OCI-LY3 (cell line): ENCODE measurements around the gene SH3GL3.

Source experiments
- H2AFZ ChIP-seq: fragments of 200-600, 300-600 bp; shearing (Covaris generic); 2 replicates; pipeline ENCODE4 v1.6.0; 2014; ENCODE audit warnings: antibody characterized with exemption, low read depth, low read length
- H3K27ac ChIP-seq: fragments of 200-600, 300-600 bp; sonication (generic); 2 replicates; pipeline ENCODE4 v1.5.1; 2014; ENCODE audit warnings: mild to moderate bottlenecking, low read length, moderate library complexity, mixed read lengths
- H3K27me3 ChIP-seq: fragments of 200-600, 300-600 bp; sonication (generic); 2 replicates; pipeline ENCODE4 v1.6.1; 2014; ENCODE audit warnings: low read depth, low read length, mixed read lengths
- H3K36me3 ChIP-seq: fragments of 200-600, 300-600 bp; sonication (generic); replicated peaks from 2 replicates; pipeline ENCODE3; 2014; ENCODE audit warnings: low read depth, low read length, mixed read lengths
- H3K4me1 ChIP-seq: fragments of 300-600, 200-600 bp; sonication (generic); 2 replicates; pipeline ENCODE4 v1.6.1; 2014; ENCODE audit warnings: low read length, mixed read lengths
- H3K4me2 ChIP-seq: fragments of 200-600, 300-600 bp; sonication (generic); 2 replicates; pipeline ENCODE4 v1.6.1; 2014; ENCODE audit warnings: low read length, mixed read lengths
- H3K4me3 ChIP-seq: fragments of 300-600, 200-600 bp; sonication (generic); 2 replicates; pipeline ENCODE4 v1.5.1; 2014; ENCODE audit warnings: antibody characterized with exemption, mild to moderate bottlenecking, low read length, moderate library complexity
- H3K79me2 ChIP-seq: fragments of 300-600, 200-600 bp; shearing (Covaris generic); 2 replicates; pipeline ENCODE4 v1.6.1; 2014; ENCODE audit warnings: mild to moderate bottlenecking, low read length, mixed read lengths
- H3K9ac ChIP-seq: fragments of 300-600, 200-600 bp; shearing (Covaris generic); 2 replicates; pipeline ENCODE4 v1.6.0; 2014; ENCODE audit warnings: mild to moderate bottlenecking, low read length, moderate library complexity
- H3K9me3 ChIP-seq: fragments of 200-600, 300-600 bp; shearing (Covaris generic); 2 replicates; pipeline ENCODE4 v1.6.1; 2014; ENCODE audit warnings: low read length, mixed read lengths; ENCODE audit not compliant: insufficient read depth
- H4K20me1 ChIP-seq: fragments of 200-600, 300-600 bp; sonication (generic); 2 replicates; pipeline ENCODE4 v1.6.1; 2016; ENCODE audit warnings: low read length, mixed read lengths; ENCODE audit not compliant: insufficient read depth
- CTCF ChIP-seq: fragments of 200-600, 300-600 bp; sonication (generic); IDR thresholded peaks from 2 replicates; pipeline ENCODE4 v1.5.1; 2014; ENCODE audit warnings: antibody characterized with exemption, low read length, low read depth
- EZH2phosphoT487 ChIP-seq: fragments of 200-600 bp; shearing (Covaris generic); IDR thresholded peaks from 2 replicates; pipeline ENCODE4 v1.6.1; 2018; ENCODE audit warnings: antibody characterized with exemption, mixed run types, low read depth

The SH3GL3 gene

GRCh38 chr15:83430441-83430840, 16.7 kb upstream of the SH3GL3 start:
- Histone ChIP-seq H4K20me1 (0 out of 2 replicates have a peak, but pooled peaks cover 2% of the 10 kb centered on the region), H3K36me3 (no peaks in the 10 kb centered on the region), H3K9me3 (no peaks in the 10 kb centered on the region)

GRCh38 chr15:83431521-83431920, 15.6 kb upstream of the SH3GL3 start:
- no peaks in the 10 kb centered on the region for H3K79me2 ChIP-seq
- 0 out of 2 replicates have a peak overlapping the region, but pooled peaks have one; percentile 31 for H3K4me2 ChIP-seq
- no peaks in the 10 kb centered on the region for H3K36me3 ChIP-seq
- TF ChIP-seq EZH2phosphoT487: no peak
- H3K9me3 ChIP-seq: no peaks in the 10 kb centered on the region
- 0 out of 2 replicates have a peak, but pooled peaks cover 2% of the 10 kb centered on the region for H4K20me1 ChIP-seq
- H3K4me1 ChIP-seq: peaks cover 8% of the 10 kb centered on the region
- H3K4me3 ChIP-seq: no peak overlapping the region
- H3K27me3 ChIP-seq: peaks cover 39% of the 10 kb centered on the region
- no peak overlapping the region for H3K27ac ChIP-seq
- no peak overlapping the region for H3K9ac ChIP-seq
- no peak overlapping the region for H2AFZ ChIP-seq

More at GRCh38 chr15:83430441-83430840, 16.7 kb upstream of the SH3GL3 start:
- no peak for TF ChIP-seq EZH2phosphoT487
- H3K9ac ChIP-seq: no peak overlapping the region
- H3K4me2 ChIP-seq: no peak overlapping the region
- no peak overlapping the region for H3K4me3 ChIP-seq
- no peak overlapping the region for H2AFZ ChIP-seq
- H3K4me1 ChIP-seq: peaks cover 8% of the 10 kb centered on the region
- peaks cover 35% of the 10 kb centered on the region for H3K27me3 ChIP-seq
- no peaks in the 10 kb centered on the region for H3K79me2 ChIP-seq
- no peak overlapping the region for H3K27ac ChIP-seq

- peaks cover 33% of the 10 kb centered on the region for H3K27me3 ChIP-seq
- no peak overlapping the region for H3K4me2 ChIP-seq
- H3K36me3 ChIP-seq: no peaks in the 10 kb centered on the region
- H3K27ac ChIP-seq: no peak overlapping the region
- no peaks in the 10 kb centered on the region for H3K79me2 ChIP-seq
- no peak overlapping the region for H3K9ac ChIP-seq
- no peaks in the 10 kb centered on the region for H3K9me3 ChIP-seq
- H4K20me1 ChIP-seq: 0 out of 2 replicates have a peak, but pooled peaks cover 2% of the 10 kb centered on the region
- H2AFZ ChIP-seq: no peak overlapping the region
- TF ChIP-seq CTCF (no peak), EZH2phosphoT487 (no peak)
- H3K4me1 ChIP-seq: peaks cover 8% of the 10 kb centered on the region
- no peak overlapping the region for H3K4me3 ChIP-seq
Measured at GRCh38 chr15:83435202-83435601, 11.9 kb upstream of the SH3GL3 start.

GRCh38 chr15:83435782-83436181, 11.4 kb upstream of the SH3GL3 start:
- no peak overlapping the region for H3K4me3 ChIP-seq
- no peaks in the 10 kb centered on the region for H3K36me3 ChIP-seq
- TF ChIP-seq CTCF (no peak), EZH2phosphoT487 (no peak)
- 0 out of 2 replicates have a peak, but pooled peaks cover 2% of the 10 kb centered on the region for H4K20me1 ChIP-seq
- H3K4me1 ChIP-seq: peaks cover 8% of the 10 kb centered on the region
- H3K27me3 ChIP-seq: peaks cover 29% of the 10 kb centered on the region
- H3K4me2 ChIP-seq: no peak overlapping the region
- H3K9me3 ChIP-seq: no peaks in the 10 kb centered on the region
- no peaks in the 10 kb centered on the region for H3K79me2 ChIP-seq
- H3K27ac ChIP-seq: no peak overlapping the region
- no peak overlapping the region for H2AFZ ChIP-seq
- H3K9ac ChIP-seq: no peak overlapping the region

- no peaks in the 10 kb centered on the region for H3K36me3 ChIP-seq
- H3K9me3 ChIP-seq: no peaks in the 10 kb centered on the region
- 0 out of 2 replicates have a peak, but pooled peaks cover 2% of the 10 kb centered on the region for H4K20me1 ChIP-seq
- no peak overlapping the region for H3K27ac ChIP-seq
- TF ChIP-seq EZH2phosphoT487 (no peak), CTCF (peak; percentile 75)
- no peaks in the 10 kb centered on the region for H3K79me2 ChIP-seq
- H3K9ac ChIP-seq: no peak overlapping the region
- H3K4me1 ChIP-seq: peaks cover 5% of the 10 kb centered on the region
- H3K4me3 ChIP-seq: no peak overlapping the region
- H2AFZ ChIP-seq: no peak overlapping the region
- peaks cover 29% of the 10 kb centered on the region for H3K27me3 ChIP-seq
- H3K4me2 ChIP-seq: peak overlapping the region; percentile 32; the same call in 1 of the 2 replicates
Measured at GRCh38 chr15:83436513-83437158, 10.5 kb upstream of the SH3GL3 start.
